HG03565 (cell line): ENCODE results near the gene ZNF341.

Source experiments
- ATAC-seq: cut with Tn5 transposase; IDR thresholded peaks from one replicate; pipeline ENCODE4 v1.9.1; 2021; ENCODE audit warnings: mild to moderate bottlenecking, moderate library complexity; ENCODE audit not compliant: unreplicated experiment

ZNF341 gene

DNA sequence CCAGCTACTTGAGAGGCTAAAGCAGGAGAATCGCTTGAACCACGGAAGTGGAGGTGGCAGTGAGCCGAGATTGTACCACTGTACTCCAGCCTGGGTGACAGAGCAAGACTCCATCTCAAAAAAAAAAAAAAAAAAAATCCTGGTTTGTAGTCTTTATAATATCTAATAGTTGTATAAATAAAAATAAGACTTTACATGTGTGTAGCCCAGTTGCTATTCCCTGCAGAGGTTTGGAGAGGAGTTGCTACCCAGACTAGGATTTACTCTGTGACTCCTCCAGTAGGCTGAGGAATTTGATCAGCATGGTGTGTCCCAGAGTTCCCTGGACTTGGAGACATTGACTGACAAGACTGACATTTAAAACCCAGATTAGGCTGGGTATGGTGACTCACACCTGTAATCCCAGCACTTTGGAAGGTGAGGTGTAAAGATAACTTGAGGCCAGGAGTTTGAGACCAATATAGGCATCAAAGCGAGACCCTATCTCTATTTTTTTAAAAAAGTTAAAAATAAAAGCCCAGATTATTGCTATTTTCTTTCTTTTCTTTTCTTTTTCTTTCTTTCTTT is 89.6 kb downstream of the ZNF341 start:
- no peak for ATAC-seq

DNA sequence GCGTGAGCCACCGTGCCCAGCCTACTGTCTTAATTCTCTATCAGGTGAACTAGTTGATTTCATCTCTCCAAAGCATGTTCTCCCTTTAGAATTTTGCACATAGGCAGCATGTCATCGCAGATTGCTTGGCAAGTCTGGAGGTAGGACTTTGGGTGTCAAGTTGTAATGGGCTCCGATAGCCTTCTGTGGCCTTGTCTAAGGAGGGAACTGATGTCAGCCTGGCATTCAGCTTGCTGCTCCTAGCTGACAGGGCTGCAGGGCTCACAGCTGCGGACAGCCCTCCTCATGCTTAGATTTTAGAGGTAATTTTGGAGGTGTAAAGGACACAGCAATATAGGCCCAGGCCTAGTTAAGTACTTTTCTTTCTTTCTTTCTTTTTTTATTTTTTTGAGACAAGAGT is 90.6 kb downstream of the ZNF341 start:
- ATAC-seq = no peak

- ATAC-seq = no peak
Observed at GRCh38 chr20:33822991-33823390, 91.2 kb downstream of the ZNF341 start.

DNA sequence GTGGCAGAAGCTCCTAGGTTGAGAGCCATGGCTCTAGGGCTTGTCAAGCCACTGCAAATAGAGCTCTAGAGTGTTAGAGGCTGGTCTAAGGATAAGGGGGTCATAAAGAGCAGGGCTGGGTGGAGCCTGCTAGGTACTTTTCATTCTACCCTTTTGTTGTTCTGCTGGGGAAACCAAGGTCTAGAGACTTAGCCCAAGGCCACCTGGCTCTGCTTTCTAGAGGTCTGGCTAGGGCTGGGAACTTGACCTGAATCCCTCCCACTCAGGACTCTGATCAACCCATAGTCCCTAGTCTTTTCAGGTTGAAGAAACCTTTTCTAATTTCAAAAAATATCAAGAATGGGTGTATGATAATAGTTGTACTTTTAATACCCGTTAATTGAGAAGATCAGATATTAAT is 93.1 kb downstream of the ZNF341 start:
- ATAC-seq = no peak

GRCh38 chr20:33825340-33826269 is 93.8 kb downstream of the ZNF341 start:
- ATAC-seq = no peak

- ATAC-seq = no peak
Observed at GRCh38 chr20:33826270-33826897, 94.6 kb downstream of the ZNF341 start.

- no peak for ATAC-seq
Observed at GRCh38 chr20:33827109-33827508, 95.3 kb downstream of the ZNF341 start.

- ATAC-seq = no peak
Observed at GRCh38 chr20:33827634-33828325, 96.0 kb downstream of the ZNF341 start.

DNA sequence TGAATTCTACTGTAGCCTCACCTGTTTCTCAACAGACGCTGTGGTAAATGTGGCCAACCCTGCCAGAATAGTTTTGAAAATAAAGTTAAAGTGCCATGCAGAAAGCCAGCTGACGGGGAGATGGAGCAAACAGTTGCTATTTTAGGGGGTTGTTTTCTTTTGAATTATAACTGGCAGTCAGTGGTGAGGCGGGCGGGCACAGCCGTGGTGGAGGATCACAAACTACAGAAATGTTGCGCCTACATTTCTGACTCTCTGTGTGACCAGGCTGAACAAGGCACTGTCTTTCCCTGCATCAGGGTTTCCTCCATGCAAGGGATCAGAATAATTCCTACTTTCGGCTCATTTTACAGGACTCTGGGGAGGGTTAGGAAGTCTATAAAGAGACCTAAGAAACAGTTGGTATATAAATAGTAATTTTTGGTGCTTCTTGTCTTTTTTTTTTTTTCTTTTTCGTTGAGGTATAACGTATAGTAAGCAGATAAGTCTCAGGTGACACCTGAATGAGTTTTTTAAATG is 96.6 kb downstream of the ZNF341 start:
- ATAC-seq = no peak

DNA sequence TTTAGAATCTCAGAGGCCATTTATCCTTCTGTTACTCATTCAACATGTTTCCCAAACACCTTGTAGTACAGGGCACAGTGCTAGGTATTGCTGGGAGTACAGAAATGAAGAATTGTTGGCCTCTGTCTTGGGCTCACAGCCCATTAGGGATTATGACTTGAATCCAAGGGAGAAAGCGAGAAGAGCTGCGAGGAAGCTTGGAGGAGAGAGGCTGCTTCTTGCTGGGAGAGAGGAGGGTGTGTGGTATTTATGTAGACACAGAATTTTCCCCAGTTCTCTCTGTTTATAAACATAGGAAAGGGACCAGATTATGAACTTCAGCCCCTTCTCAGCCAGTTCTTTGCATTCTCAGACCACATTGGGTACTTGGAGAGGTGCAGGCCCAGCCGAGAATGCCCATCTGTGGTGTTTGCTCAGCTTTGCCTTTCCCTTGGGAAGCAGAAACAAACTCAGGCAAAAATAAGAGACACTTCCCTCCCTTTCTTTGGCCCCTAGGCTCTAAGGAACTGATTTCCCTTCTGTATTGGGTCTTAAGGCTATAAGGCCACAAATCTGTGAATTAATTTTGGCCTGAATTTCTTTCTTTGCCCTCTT is 97.3 kb downstream of the ZNF341 start:
- no peak for ATAC-seq

GRCh38 chr20:33829636-33830035 is 97.8 kb downstream of the ZNF341 start:
- ATAC-seq = no peak

GRCh38 chr20:33830371-33830770 is 98.6 kb downstream of the ZNF341 start:
- no peak for ATAC-seq

- no peak for ATAC-seq
Observed at GRCh38 chr20:33832103-33832804, 100.5 kb downstream of the ZNF341 start.

DNA sequence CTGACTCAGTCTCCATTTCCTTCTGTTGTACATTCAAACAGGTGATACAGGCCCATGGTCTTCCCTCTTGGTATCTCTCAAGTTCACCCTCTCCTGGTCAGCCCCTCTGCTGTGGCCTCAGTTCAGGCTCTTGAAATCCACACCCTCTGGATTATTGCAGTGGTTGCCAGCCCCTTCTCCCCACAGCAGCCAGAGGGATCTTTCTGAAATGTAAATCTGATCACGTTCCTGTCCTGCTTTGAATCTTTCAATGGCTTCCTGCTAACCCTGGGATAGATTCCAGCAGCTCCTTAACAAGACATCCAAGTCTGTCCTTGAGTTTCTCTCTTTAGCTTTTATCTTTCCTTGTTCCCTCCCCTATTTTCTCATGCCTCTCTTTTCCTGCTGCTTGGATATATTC is 101.5 kb downstream of the ZNF341 start:
- ATAC-seq = no peak

- ATAC-seq = no peak
Observed at GRCh38 chr20:33835615-33836172, 103.9 kb downstream of the ZNF341 start.

DNA sequence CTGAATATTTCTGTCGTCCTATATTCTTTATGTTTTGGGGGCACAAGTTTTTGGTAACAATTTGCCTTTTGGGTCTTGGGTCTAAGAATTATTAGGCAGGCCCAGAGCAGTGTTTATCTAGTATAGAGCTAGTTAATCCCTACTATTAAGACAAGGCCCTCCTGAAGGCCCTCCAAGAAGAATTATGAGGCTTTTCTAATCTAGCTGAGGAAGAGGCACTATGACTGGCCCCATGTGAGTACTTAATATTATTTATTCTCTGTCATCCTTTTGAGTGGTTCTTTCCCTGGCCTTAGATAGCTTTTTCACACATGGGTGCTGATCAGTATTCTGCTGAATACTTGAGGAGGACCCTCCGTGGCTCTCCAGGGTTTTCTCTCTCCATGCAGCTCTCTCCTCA is 104.5 kb downstream of the ZNF341 start:
- no peak for ATAC-seq

GRCh38 chr20:33837096-33837830 is 105.5 kb downstream of the ZNF341 start:
- ATAC-seq = no peak

GRCh38 chr20:33838035-33838864 is 106.5 kb downstream of the ZNF341 start:
- no peak for ATAC-seq
